DMS153 treated with DMSO at 0.1 percent for 48 hours (cell line): ENCODE measurements around the gene HPGDS.

Experiments
- DNase-seq: peaks from one replicate; lab custom pipeline; 2025; ENCODE audit not compliant: unreplicated experiment; lab: John Stamatoyannopoulos, UW

Gene HPGDS

DNA sequence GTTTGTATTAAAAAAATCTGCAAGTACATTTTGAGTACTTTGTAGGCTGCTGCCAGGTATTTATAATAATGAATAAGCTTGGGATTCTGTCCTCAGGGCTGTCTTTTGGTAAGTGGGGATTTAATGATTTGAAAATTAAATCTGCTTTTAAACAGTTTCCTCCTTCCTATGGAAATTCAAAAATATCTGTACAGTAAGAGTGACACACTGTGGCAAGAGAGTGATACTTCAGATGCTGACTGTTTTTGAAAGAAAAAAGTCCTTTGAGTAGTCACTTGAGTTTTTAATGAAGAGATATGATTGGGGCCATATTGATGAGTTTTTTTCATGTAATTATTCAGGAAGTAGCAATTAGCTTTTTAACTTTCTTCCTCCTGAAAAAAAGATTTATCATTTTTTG lies 85.8 kb downstream of the HPGDS start:
- no peak for DNase-seq

DNA sequence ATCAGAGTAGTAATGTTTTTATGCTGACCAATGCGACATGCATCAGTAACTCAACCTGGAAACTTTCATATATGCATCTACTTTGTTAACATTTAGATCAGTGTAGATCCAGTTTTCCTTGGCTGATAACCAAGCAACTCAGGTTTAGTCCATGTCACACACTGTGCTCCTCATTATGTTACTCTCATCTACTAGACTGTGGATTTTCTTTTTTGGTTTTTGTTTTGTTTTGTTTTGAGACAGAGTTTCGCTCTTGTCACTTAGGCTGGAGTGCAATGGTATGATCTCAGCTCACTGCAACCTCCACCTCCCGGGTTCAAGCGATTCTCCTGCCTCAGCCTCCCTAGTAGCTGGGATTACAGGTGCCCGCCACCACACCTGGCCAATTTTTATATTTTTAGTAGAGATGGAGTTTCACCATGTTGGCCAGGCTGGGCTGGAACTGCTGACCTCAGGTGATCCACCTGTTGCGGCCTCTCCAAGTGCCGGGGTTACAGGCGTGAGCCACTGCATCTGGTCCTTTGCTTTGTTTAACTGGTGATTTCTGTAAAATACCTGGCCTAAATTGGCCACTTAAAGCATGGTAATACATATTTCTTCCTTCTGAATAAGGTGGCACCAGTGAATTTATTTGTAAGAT lies 86.4 kb downstream of the HPGDS start:
- DNase-seq = no peak

GRCh38 chr4:94253036-94253435 lies 89.6 kb downstream of the HPGDS start:
- no peak for DNase-seq

GRCh38 chr4:94251094-94251493 lies 91.5 kb downstream of the HPGDS start:
- no peak for DNase-seq
